ENCODE data around the gene PDE1C.
A peak's percentile ranks its signal among the peaks of the same experiment; 100 is the strongest.

Gene PDE1C

GRCh38 chr7:31954500-31954899 lies 115.7 kb downstream of the PDE1C start:
- no peak for DNase-seq (ENCODE audit: low read depth)
- H3K4me3 ChIP-seq (ENCODE audit: low read depth, low read length) = no peak overlapping the region
- no peak for TF ChIP-seq CTCF (conservative IDR thresholded peaks at IDR 0.05; ENCODE audit: low read depth, low read length)

- no peak for TF ChIP-seq CTCF (conservative IDR thresholded peaks at IDR 0.05; ENCODE audit: low read depth, low read length)
- no peak for DNase-seq (ENCODE audit: low read depth)
- H3K4me3 ChIP-seq (ENCODE audit: low read depth, low read length) = no peak overlapping the region
Measured at GRCh38 chr7:31953432-31953831, 116.8 kb downstream of the PDE1C start.

GRCh38 chr7:31950091-31950755 lies 120.0 kb downstream of the PDE1C start:
- peak; percentile 21 for DNase-seq (ENCODE audit: low read depth)
- TF ChIP-seq CTCF (conservative IDR thresholded peaks at IDR 0.05; ENCODE audit: low read depth, low read length) = no peak
- H3K4me3 ChIP-seq (ENCODE audit: low read depth, low read length) = no peak overlapping the region

DNA sequence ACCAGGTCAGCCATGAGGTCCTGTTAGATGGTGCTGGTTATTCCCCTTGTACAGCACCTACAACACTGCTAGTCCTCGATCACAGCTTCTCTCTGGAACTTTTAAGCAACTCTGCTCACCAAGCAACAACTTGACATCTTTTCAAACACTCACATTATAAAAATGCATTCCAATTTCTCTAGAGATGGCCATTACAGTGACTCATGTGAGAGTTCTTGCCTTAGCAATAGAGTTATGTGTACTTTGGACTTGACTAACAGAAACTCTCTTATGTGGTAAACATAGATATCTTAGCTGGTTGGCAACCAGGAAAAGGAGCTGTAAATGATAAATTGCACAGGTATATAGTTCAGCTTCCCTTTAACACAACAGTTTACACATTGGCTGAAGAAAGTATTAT lies 122.2 kb downstream of the PDE1C start:
- TF ChIP-seq CTCF (conservative IDR thresholded peaks at IDR 0.05; ENCODE audit: low read depth, low read length) = no peak
- H3K4me3 ChIP-seq (ENCODE audit: low read depth, low read length) = no peak overlapping the region
- peak; percentile 71 for DNase-seq (ENCODE audit: low read depth)

- DNase-seq (ENCODE audit: low read depth) = no peak
- TF ChIP-seq CTCF (conservative IDR thresholded peaks at IDR 0.05; ENCODE audit: low read depth, low read length) = no peak
- no peak overlapping the region for H3K4me3 ChIP-seq (ENCODE audit: low read depth, low read length)
Measured at GRCh38 chr7:31940167-31940566, 130.0 kb downstream of the PDE1C start.

DNA sequence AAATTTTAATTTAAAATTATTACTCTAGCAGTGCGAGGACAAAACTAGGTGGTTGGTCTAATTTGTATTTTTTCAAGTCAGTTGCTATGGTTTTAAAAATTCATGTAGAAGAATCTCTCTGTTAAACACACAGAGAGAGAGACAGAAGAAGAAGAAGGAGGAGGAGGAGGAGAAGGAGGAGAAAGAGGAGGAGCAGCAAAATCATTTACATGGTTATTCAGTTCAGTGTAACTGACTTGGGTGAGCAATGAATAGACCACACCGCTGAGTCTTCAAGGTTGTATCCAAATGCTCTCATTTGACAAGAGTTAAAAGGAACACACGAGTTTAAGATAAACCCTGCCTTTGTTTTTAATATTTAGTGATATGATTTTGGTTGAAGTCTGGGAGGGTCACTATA lies 131.1 kb downstream of the PDE1C start:
- TF ChIP-seq CTCF (conservative IDR thresholded peaks at IDR 0.05; ENCODE audit: low read depth, low read length) = no peak
- no peak overlapping the region for H3K4me3 ChIP-seq (ENCODE audit: low read depth, low read length)
- no peak for DNase-seq (ENCODE audit: low read depth)

DNA sequence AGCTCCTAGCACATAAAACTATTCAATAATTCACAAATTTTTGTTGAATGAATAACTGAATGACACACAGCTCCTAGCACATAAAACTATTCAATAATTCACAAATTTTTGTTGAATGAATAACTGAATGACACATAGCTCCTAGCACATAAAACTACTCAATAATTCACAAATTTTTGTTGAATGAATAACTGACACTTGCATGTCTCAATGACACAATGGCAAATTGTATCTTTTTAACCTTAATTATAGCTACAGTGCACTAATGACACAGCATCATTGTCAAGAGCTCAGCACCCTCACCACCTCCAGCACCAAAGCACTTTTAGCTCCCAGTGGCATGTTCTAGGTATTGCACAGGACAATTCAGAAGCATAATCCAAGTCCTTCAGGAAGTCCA lies 131.6 kb downstream of the PDE1C start:
- no peak overlapping the region for H3K4me3 ChIP-seq (ENCODE audit: low read depth, low read length)
- no peak for DNase-seq (ENCODE audit: low read depth)
- TF ChIP-seq CTCF (conservative IDR thresholded peaks at IDR 0.05; ENCODE audit: low read depth, low read length) = peak; percentile 14
